Activated naive CD4-positive, alpha-beta T cell treated with anti-CD3 and anti-CD28 coated beads, Interleukin-2, amount 10 ng/mL, durations not matched to agents 7 days and 5 days (primary cell): ENCODE measurements around the gene DOK4.

Source experiments
- CTCF ChIA-PET: fragments of 350-600 bp; sonication (Branson Sonifier 250); formaldehyde crosslinking; loops from one replicate; lab custom pipeline; 2021; ENCODE audit warnings: antibody characterized with exemption; lab: Charles Lee
- DNase-seq: peaks from one replicate; pipeline ENCODE4 v3.0.0-alpha.2; 2020
- H3K27ac Mint-ChIP-seq: one replicate; pipeline ENCODE4 v1.8.0; 2021; ENCODE audit warnings: mild to moderate bottlenecking, moderate library complexity, mixed read lengths
- H3K27me3 Mint-ChIP-seq: one replicate; pipeline ENCODE4 v1.8.0; 2021; ENCODE audit warnings: mild to moderate bottlenecking, mixed read lengths
- H3K36me3 Mint-ChIP-seq: one replicate; pipeline ENCODE4 v1.8.0; 2021; ENCODE audit warnings: mixed read lengths
- H3K4me1 Mint-ChIP-seq: one replicate; pipeline ENCODE4 v1.8.0; 2021; ENCODE audit warnings: mixed read lengths
- H3K4me3 Mint-ChIP-seq: one replicate; pipeline ENCODE4 v1.8.0; 2021; ENCODE audit warnings: mild to moderate bottlenecking, moderate library complexity, mixed read lengths
- H3K9me3 Mint-ChIP-seq: one replicate; pipeline ENCODE4 v1.8.0; 2021; ENCODE audit warnings: mixed read lengths

Gene DOK4

DNA sequence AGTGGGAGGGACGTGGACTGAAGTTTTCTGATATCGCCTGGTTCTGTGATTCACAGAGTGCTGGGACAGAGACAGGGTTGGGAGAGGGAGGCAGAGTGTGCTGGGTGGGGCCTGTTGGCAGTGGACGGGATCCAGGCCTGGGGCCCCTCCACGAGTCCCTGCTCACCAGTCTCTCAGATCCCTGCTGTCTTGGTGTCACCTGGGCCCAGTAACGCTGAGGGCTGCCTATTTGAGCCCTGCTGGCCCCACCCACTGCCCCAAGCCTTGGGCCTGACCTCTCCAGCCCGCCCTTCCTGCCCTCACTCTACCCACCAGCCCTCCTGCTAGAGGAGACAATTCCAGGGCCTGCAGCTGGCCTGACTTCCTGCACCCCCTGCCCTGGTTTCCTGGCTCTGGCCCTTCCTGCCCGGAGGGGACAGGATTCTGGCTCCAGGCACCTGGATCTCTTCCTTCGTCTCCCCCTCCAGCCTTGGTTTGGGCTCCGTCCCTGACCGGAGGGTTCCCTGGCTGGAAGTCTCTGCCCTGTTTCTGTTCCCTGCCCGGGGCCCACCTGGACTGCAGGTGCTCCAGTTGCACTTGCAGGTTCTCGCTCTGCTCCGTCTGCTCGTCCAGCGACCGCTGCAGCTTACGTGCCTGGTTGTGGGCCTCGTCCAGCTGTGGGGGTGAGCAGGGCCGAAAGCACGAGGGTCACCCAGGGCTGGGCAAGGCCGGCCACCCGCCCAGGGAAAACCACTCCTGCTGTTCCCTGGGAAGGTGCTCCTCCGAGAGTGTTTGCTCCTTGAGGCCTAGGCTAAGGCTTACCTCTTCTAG, 28.7 kb upstream of the DOK4 start:
- DNase-seq, result no peak
- peaks cover 3% of the 10 kb centered on the region for H3K36me3 Mint-ChIP-seq
- H3K27ac Mint-ChIP-seq, result no peak overlapping the region
- CTCF ChIA-PET, result interaction anchor here (1.5 to 1.8 kb wide), 2 partner anchors 8 to 96 kb away, joined by 4 to 5 read pairs; no protein-coding TSS in a partner anchor
- no peaks in the 10 kb centered on the region for H3K9me3 Mint-ChIP-seq
- H3K4me3 Mint-ChIP-seq, result no peak overlapping the region
- no peaks in the 10 kb centered on the region for H3K4me1 Mint-ChIP-seq
- H3K27me3 Mint-ChIP-seq, result peaks cover 3% of the 10 kb centered on the region

DNA sequence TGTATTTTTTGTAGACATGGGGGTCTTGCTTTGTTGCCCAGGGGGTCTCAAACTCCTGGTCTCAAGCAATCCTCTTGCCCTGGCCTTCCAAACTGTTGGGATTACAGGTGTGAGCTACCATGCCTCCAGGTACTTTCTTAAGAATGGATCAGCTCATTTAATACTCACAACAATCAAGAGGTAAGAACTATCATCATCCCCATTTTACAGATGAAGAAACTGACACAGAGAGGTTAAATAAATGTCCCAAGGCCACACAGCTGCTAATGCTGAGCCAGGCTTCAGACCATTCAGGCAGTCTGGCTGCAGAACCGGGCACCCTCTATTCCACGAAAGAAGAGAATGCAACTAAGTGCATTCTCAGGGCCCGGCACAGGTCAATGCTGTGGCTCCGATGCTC, 28.1 kb upstream of the DOK4 start:
- H3K36me3 Mint-ChIP-seq, result peaks cover 3% of the 10 kb centered on the region
- H3K27me3 Mint-ChIP-seq, result peaks cover 5% of the 10 kb centered on the region
- CTCF ChIA-PET, result interaction anchor here (1.5 to 1.8 kb wide), 2 partner anchors 8 to 95 kb away, joined by 4 to 5 read pairs; no protein-coding TSS in a partner anchor
- H3K27ac Mint-ChIP-seq, result no peak overlapping the region
- no peaks in the 10 kb centered on the region for H3K9me3 Mint-ChIP-seq
- no peak overlapping the region for H3K4me3 Mint-ChIP-seq
- no peak for DNase-seq
- no peaks in the 10 kb centered on the region for H3K4me1 Mint-ChIP-seq

DNA sequence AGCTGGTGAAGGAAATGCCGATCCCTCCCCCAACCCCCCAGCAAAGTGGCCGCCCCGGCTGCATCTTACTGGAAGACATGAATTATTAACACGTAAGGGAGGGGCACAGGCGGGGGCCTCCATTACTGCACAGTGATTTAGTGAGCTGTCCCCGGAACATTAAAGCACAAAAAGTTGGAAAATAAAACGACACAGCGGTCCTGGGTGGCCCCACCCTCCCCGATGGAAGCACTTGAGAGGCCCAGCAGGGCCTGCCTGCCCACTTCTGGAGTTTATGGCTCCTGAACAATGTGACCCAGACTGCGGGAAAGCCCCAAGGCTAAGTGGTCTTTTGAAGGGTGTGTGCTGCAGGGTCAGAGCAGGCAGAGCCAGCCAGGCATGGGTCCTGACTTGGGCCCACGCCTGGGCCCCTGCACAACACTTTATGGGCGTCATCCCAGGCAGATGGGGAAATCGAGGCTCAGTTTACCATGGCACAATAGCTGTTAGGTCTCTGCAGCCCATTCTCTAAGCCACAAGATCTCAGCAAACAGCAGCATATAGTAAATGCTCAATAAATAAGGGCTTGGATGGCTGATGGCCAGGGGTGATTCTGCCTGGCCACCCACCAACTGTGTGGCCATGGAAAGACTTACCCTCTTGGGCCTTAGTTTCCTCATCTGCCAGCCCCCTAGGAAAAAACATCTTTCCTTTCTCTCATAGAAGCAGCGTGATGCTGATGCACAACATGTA, 27.2 kb upstream of the DOK4 start:
- H3K4me3 Mint-ChIP-seq, result no peak overlapping the region
- no peaks in the 10 kb centered on the region for H3K4me1 Mint-ChIP-seq
- peaks cover 9% of the 10 kb centered on the region for H3K27me3 Mint-ChIP-seq
- H3K27ac Mint-ChIP-seq, result no peak overlapping the region
- DNase-seq, result no peak
- H3K36me3 Mint-ChIP-seq, result no peaks in the 10 kb centered on the region
- no peaks in the 10 kb centered on the region for H3K9me3 Mint-ChIP-seq
- CTCF ChIA-PET, result interaction anchor here (1.5 to 1.8 kb wide), 2 partner anchors 9 to 94 kb away, joined by 4 to 5 read pairs; no protein-coding TSS in a partner anchor

DNA sequence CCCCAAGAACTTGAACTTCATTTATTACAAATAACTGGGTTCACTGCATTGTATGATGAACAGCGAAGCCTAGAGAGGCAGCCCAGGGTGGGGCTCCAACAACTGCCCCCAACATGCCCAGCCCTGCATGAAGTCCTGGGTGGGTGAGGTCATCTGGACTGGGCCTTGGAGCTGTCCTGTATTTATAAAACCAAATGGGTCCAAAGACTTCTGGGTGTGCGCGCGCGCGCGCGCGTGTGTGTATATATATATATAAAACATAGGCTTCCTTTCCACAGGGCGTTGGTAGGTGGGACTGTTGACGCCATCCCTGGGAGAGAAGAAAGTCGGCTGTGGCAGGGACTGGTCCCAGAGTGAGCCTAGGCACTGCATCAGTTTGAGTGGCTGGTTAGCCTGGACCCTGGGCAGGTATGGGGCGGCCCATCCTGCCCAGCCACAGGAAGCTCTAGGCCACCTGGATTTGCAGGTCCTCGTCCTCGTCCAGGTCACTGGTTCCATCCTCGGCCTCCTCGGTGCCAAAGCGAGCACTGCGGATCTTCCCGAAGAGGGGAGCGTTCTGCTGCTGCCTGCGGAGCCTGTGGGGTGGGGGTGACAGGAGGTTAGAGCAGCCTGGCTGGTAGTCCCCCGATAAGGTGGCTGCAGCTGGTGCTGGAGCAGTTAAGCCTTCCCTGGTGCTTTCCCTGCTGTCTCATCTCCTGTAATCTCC, 26.2 kb upstream of the DOK4 start:
- Mint-ChIP-seq H3K27me3 (peaks cover 10% of the 10 kb centered on the region), H3K4me1 (no peaks in the 10 kb centered on the region), H3K36me3 (no peaks in the 10 kb centered on the region), H3K27ac (no peak overlapping the region), H3K9me3 (no peaks in the 10 kb centered on the region), H3K4me3 (no peak overlapping the region)
- CTCF ChIA-PET, result no interaction called here
- no peak for DNase-seq

DNA sequence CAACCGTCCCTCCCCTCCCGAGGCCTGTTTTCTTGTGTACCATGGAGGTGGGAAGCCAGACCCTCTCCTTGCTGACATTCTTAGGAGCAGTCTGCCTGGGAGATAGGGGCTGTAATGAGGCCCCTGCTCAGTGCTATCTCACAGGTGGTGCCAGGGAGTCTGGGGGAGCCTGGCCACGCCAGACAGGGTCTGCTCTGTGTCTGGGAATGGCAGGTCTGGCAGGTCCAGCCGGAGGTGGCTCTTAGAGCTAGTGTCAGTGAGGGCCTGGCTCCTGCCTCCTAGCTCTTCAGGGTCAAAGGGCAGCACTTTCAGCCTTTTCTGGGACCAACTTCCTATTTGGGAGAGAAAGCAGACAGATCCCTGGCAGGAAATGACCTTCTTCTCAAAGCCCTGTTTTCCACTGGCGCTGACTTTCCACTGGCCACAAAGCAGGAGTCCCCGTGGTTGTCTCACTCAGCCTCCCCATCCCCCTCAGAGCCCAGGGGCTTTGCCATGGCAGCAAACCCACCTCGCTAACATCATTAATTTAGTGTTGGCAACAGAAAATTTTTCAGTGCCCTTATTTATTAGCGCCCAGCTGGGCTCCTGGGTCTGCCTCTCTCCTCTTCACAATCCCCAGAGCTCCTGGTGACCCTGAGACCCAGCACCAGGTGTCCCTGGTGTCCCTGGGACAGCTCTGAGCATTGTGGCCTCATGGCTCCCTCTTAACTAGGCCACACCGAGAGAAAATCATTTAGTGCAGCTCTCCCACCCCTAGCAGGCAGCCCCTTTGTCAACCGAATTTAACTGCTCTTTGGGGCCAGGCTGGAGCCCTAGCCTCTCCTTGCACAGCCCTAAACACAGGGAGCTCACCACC, 24.0 kb upstream of the DOK4 start:
- no peak overlapping the region for H3K4me3 Mint-ChIP-seq
- H3K27me3 Mint-ChIP-seq, result peaks cover 18% of the 10 kb centered on the region
- CTCF ChIA-PET, result interaction anchor here (2.4 kb wide), 1 partner anchor 10 kb away, joined by 9 read pairs; no protein-coding TSS in a partner anchor
- no peak overlapping the region for H3K27ac Mint-ChIP-seq
- no peaks in the 10 kb centered on the region for H3K9me3 Mint-ChIP-seq
- H3K36me3 Mint-ChIP-seq, result no peaks in the 10 kb centered on the region
- no peak for DNase-seq
- H3K4me1 Mint-ChIP-seq, result no peaks in the 10 kb centered on the region

DNA sequence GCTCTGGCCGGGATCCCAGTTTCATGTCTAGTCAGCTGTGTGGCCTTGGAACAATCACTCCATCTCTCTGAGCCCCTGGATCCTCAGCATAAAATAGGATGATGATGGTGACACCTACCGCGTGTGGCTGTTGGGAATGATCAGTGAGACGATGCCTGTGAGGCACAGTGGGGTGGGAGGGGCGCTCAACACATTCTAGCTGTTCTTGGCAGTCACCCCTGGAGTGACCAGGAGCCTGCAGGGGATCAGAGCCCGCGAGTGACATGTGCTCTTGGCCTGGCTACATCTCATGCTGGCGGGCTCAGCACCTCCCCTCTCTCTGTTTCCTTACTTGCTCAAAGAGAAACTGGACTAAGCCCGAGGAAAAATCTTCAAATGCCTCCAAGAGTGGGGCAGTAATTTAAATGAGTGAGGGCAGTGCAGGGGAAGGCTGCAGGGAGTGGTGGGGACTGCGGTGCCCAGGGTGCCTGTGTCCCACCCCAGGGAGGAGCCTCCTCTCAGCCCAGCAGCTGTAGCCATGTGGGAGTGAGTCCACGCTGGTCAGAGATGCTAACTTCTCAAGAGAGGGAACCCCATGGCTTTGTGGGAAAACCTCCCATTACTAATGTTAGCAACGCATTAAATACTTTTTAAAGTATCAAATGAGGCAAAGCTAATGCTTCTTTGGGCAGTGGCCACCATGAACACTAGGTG, 23.1 kb upstream of the DOK4 start:
- H3K27ac Mint-ChIP-seq, result no peak overlapping the region
- no peaks in the 10 kb centered on the region for H3K36me3 Mint-ChIP-seq
- H3K4me1 Mint-ChIP-seq, result no peaks in the 10 kb centered on the region
- peaks cover 26% of the 10 kb centered on the region for H3K27me3 Mint-ChIP-seq
- CTCF ChIA-PET, result interaction anchor here (2.4 kb wide), 2 partner anchors 10 to 11 kb away, joined by 9 to 16 read pairs; no protein-coding TSS in a partner anchor
- no peak for DNase-seq
- no peak overlapping the region for H3K4me3 Mint-ChIP-seq
- no peaks in the 10 kb centered on the region for H3K9me3 Mint-ChIP-seq

DNA sequence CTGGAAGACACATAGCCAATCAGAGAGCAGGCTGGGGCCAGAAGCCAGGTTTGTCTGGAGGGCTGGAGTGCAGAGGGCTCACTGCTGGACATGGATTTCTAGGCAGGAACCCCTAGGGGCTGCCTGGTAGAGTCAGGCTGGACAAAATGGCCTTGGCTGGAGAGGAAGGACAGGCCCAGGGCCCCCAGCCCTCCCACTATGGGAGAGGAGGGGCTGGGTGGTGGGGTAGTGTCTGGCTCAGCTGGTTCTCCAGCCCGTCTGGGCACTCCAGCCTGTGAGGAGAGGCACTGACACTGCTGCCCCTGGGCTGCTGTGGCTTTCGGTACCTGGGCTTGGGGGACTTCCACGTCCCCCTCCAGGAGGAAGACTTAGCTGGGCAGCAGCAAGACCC, 21.7 kb upstream of the DOK4 start:
- no peaks in the 10 kb centered on the region for H3K9me3 Mint-ChIP-seq
- H3K27me3 Mint-ChIP-seq, result peaks cover 32% of the 10 kb centered on the region
- H3K4me3 Mint-ChIP-seq, result no peak overlapping the region
- H3K27ac Mint-ChIP-seq, result no peak overlapping the region
- H3K4me1 Mint-ChIP-seq, result no peaks in the 10 kb centered on the region
- no peak for DNase-seq
- CTCF ChIA-PET, result interaction anchor here (2.4 kb wide), 1 partner anchor 11 kb away, joined by 16 read pairs; no protein-coding TSS in a partner anchor
- no peaks in the 10 kb centered on the region for H3K36me3 Mint-ChIP-seq

DNA sequence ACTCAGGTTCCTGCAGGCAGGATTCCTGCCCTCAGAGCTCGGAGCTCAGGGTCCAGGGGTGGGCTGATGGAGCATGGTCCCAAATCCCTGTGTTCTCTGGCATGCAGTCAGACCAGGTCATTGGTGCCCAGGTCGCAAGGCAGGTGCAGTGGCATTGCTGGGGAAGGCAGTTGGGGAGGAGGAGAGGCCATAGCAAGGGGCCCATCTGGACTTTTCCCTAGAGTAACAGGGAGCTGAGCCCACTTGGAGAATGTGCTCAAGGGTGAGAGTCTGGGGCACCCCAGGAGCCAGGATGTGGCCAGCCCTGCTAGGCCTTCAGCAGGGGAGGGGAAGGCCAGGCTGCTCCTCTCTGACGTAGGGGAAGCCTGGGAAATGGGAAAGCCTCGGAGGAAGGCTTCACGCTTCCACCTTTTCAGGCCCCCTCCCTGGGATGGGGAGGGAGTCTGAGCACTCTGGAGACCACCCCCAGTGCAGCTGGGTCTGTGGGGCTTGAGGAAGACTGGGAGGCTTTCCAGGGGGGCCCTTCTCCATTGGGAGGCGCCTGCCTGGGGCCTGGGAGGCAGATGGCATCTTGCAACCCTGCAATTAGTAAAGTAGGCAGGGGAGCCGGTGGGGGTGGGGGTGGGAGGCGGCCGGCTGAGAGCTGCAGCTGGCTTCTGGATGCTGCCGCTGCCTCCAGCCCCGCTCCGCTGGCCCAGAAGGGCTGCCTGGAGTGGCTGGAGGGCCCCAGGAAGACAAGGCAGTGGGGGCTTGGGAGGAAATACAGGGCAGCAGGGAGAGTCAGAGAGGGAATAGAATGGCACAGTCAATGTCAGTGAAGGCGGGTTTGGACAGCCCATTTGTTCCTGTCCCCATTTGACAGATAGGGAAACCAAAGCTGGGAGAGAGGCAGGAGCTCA, 21.1 kb upstream of the DOK4 start:
- no peak for DNase-seq
- H3K27ac Mint-ChIP-seq, result no peak overlapping the region
- H3K9me3 Mint-ChIP-seq, result no peaks in the 10 kb centered on the region
- CTCF ChIA-PET, result interaction anchor here (1.0 to 2.4 kb wide), 2 partner anchors 12 kb away, joined by 4 to 16 read pairs; no protein-coding TSS in a partner anchor
- peaks cover 34% of the 10 kb centered on the region for H3K27me3 Mint-ChIP-seq
- no peak overlapping the region for H3K4me3 Mint-ChIP-seq
- H3K4me1 Mint-ChIP-seq, result no peaks in the 10 kb centered on the region
- no peaks in the 10 kb centered on the region for H3K36me3 Mint-ChIP-seq

DNA sequence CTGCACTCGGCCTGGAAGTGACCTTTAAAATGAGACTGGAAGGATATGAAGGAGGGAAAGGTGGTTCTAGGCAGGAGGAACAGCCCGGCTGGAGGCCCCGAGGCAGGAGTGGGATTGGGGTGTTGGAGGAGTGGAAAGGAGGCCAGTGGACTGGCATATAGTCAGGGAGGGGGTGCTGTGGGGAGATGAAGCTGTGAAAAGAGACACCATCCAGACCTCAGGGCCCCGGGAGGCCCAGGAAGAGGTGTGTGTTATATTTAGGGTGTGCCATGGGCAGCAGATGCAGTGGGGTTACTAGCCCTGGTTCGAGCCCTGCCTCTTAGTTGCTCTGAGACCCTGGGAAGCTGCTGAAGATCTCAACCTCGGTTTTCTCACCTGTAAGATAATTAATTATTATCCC, 18.9 kb upstream of the DOK4 start:
- H3K4me1 Mint-ChIP-seq, result peaks cover 12% of the 10 kb centered on the region
- H3K9me3 Mint-ChIP-seq, result no peaks in the 10 kb centered on the region
- DNase-seq, result no peak
- no peak overlapping the region for H3K27ac Mint-ChIP-seq
- H3K4me3 Mint-ChIP-seq, result no peak overlapping the region
- H3K36me3 Mint-ChIP-seq, result no peaks in the 10 kb centered on the region
- H3K27me3 Mint-ChIP-seq, result peaks cover 36% of the 10 kb centered on the region
- CTCF ChIA-PET, result interaction anchor here (0.8 to 1.3 kb wide), 2 partner anchors 24 to 29 kb away, joined by 3 to 4 read pairs; no protein-coding TSS in a partner anchor

DNA sequence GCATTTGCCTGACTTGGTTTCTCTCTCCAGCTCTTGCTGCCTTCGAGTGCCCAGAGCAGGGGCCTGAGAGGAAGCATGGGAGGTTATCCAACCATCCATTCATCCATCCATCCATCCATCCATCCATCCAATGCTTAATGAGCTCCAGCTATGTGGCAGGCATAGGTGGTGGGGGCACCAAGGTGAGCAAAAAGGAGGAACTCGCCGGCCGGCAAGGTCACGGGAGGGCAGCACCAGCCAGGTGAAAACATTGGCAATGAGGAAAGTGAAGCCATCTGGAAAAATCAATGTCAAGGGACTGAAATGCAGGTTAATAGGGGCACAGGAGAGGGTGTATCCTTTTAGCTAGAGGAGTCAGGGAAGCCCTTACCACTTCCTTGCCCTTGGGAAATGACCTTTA, 18.2 kb upstream of the DOK4 start:
- no peak for DNase-seq
- peaks cover 15% of the 10 kb centered on the region for H3K4me1 Mint-ChIP-seq
- no peak overlapping the region for H3K4me3 Mint-ChIP-seq

DNA sequence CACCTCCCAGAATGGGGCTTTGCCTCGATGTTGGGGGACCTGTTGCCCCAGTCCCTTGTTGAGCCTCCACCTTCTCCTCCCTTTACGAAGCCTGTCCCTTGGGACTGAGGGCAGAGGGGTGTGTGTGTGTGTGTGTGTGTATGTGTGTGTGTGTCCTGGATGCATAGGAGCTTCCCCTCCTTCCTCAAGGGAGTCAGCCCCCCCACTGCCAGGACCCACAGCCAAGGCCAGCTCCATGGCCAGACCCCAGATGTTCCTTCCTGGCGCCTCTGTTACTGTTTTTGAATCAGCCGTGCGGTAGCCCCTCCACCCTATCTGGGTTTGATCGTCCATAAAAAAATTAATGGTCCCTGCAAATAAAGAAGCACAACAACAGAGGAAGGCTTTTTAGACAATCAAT, 17.7 kb upstream of the DOK4 start:
- peaks cover 18% of the 10 kb centered on the region for H3K4me1 Mint-ChIP-seq
- CTCF ChIA-PET, result interaction anchor here (1.0 to 1.8 kb wide), 3 partner anchors 9 to 22 kb away, joined by 4 to 6 read pairs (median 6); no protein-coding TSS in a partner anchor

More for the DNA sequence above, 18.2 kb upstream of the DOK4 start:
- Mint-ChIP-seq H3K9me3 (no peaks in the 10 kb centered on the region), H3K27me3 (peaks cover 33% of the 10 kb centered on the region), H3K27ac (no peak overlapping the region), H3K36me3 (no peaks in the 10 kb centered on the region)
- CTCF ChIA-PET, result interaction anchor here (0.8 to 1.8 kb wide), 4 partner anchors 9 to 28 kb away, joined by 3 to 6 read pairs (median 5); no protein-coding TSS in a partner anchor

DNA sequence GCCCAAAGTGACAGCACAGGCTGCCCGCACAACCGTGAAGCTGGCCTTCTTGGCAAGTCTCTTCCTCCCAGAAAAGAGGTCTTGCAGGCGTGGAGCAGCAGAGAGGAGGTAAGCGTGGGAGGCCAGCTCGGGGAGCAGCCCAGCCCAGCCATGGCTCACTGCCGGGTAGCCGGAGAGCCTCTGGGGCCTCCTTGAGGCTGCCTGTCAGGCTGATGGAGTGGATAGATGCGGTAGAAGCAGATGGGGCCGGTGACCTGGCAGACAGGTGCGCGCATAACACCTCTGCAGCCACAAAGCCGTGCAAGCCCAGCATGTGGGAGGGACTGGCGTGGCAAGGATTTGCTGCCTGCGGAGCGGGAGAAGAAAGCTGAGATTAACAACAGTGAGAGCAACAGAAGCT, 17.1 kb upstream of the DOK4 start:
- DNase-seq, result no peak
- H3K4me3 Mint-ChIP-seq, result no peak overlapping the region
- H3K27me3 Mint-ChIP-seq, result peaks cover 29% of the 10 kb centered on the region
- no peaks in the 10 kb centered on the region for H3K9me3 Mint-ChIP-seq
- H3K27ac Mint-ChIP-seq, result no peak overlapping the region
- CTCF ChIA-PET, result interaction anchor here (1.8 kb wide), 1 partner anchor 16 kb away, joined by 6 read pairs; no protein-coding TSS in a partner anchor
- no peaks in the 10 kb centered on the region for H3K36me3 Mint-ChIP-seq
- H3K4me1 Mint-ChIP-seq, result peaks cover 18% of the 10 kb centered on the region

More for the DNA sequence above, 17.7 kb upstream of the DOK4 start:
- Mint-ChIP-seq H3K9me3 (no peaks in the 10 kb centered on the region), H3K27me3 (peaks cover 29% of the 10 kb centered on the region), H3K27ac (no peak overlapping the region), H3K4me3 (no peak overlapping the region), H3K36me3 (no peaks in the 10 kb centered on the region)
- no peak for DNase-seq
